Ureter (tissue), 1 donor: ENCODE data around the gene CDH22. TPM values are rescaled to one million over a fixed set of nuclear protein-coding genes. Genes with fewer than 3 reads are reported as not detected.

Experiments used
- DNase-seq: peaks from one replicate; pipeline ENCODE4 v3.0.0-alpha.2; 2020; ENCODE audit warnings: low spot score
- total RNA-seq: library from RNA; stranded (reverse); gene quantifications from one replicate; pipeline ENCODE4 v1.2.4, GENCODE V29; 2023
- donor health status: DM: yes; HTN: yes; CAD: no.

CDH22 gene
- total RNA-seq, 1 donor from 2014 or later: 0.23 TPM

GRCh38 chr20:46242390-46242789 is 65.9 kb downstream of the CDH22 start:
- DNase-seq: no peak

DNA sequence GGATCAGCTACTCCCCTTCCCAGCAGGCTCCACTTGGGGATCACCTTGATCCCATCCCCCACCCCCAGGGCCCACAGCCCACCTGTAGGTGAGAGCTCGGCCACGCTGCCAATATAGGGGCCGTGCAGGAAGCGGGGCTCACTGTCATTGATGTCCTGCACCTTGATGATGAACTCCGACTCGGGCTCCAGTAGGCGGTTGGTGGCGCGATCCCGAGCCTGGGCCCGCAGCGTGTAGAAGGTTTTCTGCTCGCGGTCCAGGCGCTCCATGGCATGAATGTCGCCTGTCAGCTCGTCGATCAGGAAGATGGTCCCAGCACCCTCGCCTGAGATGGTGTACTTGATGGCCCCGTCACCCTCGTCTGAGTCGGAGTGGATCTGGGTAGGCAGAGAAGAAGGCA is 67.4 kb downstream of the CDH22 start:
- no peak for DNase-seq

- no peak for DNase-seq
These were observed 68.2 kb downstream of the CDH22 start for GRCh38 chr20:46240065-46240464.

- DNase-seq: no peak
These were observed 70.6 kb downstream of the CDH22 start for GRCh38 chr20:46237736-46238135.

- DNase-seq: no peak
These were observed 71.1 kb downstream of the CDH22 start for GRCh38 chr20:46237227-46237626.

- DNase-seq: no peak
These were observed 73.2 kb downstream of the CDH22 start for GRCh38 chr20:46235077-46235476.

DNA sequence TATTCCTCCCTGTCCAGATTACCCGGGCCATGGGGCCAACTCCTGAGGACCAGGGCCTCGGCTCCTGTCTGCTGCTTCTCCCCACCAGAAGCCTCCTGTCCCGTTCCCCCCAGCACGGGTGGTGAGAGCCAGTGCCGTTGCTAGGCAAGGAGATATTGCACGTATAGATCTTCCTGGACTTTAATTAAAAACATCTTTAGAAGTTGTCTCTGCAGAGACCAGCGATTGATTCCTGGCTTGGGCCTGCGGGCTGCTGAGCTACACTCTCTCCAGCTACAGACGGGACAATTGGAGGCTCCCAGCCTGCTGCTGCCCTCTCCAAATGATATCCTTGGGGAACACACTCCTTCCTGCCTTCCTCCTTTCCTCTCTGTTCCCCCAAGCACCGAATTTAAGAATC is 74.6 kb downstream of the CDH22 start:
- DNase-seq: no peak

GRCh38 chr20:46232539-46232938 is 75.8 kb downstream of the CDH22 start:
- DNase-seq: no peak

- no peak for DNase-seq
These were observed 77.5 kb downstream of the CDH22 start for GRCh38 chr20:46230801-46231282.

DNA sequence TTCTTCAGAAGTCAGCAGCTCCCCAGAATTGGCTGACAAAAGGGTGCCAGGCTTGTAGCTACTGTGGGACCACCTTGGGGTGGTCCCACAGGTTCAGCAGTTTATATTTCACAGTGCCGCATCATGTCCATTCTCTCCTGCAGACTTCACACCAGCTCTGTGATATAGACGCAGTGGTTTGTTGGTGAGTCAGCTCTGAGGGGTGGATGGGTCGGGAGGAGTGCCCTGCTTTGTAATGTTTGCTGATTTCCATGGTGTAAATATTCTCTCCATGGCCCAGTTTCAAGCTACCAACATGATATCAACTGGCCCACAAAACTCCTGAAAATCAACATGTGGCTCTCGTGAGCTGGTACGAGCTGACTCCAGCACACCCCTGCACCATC is 78.2 kb downstream of the CDH22 start:
- no peak for DNase-seq

GRCh38 chr20:46229478-46230105 is 78.7 kb downstream of the CDH22 start:
- DNase-seq: no peak

DNA sequence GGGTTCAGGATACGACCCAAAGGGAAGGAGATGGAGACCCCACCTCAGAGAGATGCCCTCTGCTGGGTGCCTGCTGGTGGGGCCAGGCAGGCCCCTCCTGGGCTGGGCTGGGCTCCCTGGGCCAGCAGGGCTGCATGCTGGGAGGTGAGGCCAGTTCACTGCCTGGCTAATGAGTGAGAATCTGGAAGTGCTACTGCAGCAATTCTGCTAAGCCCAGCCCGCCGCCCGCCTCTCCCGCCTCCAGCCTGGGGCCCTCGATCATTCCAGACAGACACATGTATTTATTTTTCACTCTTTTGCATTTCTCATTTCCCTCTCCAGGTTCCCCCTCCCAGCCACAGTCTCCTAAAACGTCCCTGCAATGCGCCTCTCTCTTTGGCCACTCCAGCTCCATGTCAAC is 79.6 kb downstream of the CDH22 start:
- DNase-seq: no peak

- DNase-seq: no peak
These were observed 81.0 kb downstream of the CDH22 start for GRCh38 chr20:46227272-46227767.

DNA sequence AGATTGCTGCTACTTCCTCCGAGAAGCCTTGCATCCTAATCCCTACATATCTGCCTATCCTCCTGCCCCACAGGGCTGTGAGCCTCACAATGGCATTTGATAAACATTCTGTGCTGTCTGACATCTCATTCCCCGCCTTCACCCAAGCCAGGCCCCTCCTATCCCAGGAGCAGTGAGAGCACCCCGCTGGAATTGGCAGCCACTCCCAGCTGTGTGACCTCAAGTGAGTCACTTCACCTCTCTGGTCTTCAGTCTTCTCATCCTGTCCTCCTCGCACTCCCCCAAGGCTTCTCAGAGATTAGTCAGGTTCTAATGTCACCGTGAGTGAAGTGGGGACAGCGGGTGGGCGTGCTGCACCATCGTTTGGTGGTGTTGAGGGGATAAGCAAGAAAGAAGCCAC is 81.7 kb downstream of the CDH22 start:
- no peak for DNase-seq

DNA sequence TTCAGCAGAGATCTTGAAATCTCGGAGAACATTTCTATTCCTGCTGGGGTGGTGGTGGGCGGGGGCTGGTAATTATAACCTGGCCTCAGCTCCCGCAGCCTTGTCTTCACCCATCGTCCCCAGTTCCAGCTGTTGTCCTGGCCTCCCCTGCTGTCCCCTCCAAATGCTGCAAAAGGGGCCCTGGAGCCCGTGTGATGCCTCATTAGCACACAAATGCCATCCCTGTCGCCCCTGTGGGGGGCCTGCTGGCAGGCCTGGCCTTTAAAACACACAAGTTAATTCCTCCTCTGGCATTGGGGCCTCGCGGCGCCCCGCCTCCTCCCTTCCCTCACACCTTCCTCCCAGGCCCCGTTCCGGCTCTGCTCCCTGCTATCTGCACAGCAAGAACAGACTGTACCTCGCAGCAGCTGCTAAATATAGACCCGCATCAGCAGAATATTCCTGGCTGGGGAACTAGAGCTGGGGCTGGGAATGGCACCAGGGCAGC is 85.7 kb downstream of the CDH22 start:
- DNase-seq: peak; percentile 56

- DNase-seq: no peak
These were observed 87.0 kb downstream of the CDH22 start for GRCh38 chr20:46221256-46221833.

GRCh38 chr20:46220455-46221207 is 87.7 kb downstream of the CDH22 start:
- no peak for DNase-seq

DNA sequence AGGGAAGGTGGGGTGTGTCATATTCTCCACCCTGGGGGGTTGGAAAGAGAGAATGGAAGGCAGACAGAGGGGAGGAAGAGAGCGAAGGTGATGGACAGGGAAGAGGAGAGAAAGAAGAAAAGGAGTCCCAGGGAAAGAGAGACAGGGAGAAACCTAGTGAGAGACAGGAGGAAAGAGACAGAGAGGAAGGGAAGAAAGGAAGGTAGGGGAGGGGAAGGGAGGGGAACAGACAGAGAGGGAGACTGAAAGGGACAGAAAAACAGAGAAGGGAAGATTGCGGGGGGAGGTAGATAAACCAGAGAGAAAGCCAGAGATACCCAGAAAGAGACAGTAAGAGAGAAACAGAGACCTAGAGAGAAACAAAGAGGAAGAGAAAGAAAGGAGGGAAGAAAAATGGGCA is 88.4 kb downstream of the CDH22 start:
- DNase-seq: no peak

DNA sequence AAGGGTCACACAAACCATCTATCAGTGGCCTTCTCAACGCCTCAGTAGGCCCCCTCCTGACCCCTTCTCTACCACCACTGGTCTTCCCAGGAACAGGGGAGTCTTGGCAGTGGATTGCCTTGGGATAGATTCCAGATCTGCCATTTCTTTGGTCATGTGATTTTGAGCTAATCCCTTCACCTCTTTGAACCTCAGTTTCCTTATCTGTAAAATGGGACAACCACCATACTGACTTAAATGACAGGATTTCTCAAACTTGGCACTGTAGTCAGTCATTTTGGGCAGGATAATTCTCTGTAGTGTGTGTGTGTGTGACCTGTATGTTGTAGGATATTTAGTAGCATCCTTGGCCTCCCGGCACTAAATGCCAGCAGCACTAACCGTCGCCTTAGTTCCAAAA is 89.1 kb downstream of the CDH22 start:
- no peak for DNase-seq

DNA sequence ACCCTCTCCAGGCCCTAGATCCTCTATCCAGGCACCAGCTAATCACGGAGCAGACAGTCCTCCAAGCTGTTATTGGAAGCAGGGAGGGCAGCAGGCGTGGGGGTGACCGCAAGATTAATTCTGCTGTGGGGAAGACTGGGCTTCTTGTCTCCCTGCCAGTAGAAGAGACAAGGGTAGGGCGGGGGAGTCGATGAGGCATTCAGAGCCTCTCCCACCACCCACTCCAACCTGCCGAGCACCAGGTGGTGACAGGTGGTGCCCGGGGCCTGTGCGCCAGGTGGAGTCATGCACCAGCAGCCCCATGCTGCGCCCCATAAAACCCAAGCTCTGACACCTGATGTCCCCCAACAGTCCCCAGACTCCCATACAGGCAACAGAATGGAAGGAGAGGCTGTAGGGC is 89.6 kb downstream of the CDH22 start:
- no peak for DNase-seq

- no peak for DNase-seq
These were observed 90.7 kb downstream of the CDH22 start for GRCh38 chr20:46217583-46217982.

DNA sequence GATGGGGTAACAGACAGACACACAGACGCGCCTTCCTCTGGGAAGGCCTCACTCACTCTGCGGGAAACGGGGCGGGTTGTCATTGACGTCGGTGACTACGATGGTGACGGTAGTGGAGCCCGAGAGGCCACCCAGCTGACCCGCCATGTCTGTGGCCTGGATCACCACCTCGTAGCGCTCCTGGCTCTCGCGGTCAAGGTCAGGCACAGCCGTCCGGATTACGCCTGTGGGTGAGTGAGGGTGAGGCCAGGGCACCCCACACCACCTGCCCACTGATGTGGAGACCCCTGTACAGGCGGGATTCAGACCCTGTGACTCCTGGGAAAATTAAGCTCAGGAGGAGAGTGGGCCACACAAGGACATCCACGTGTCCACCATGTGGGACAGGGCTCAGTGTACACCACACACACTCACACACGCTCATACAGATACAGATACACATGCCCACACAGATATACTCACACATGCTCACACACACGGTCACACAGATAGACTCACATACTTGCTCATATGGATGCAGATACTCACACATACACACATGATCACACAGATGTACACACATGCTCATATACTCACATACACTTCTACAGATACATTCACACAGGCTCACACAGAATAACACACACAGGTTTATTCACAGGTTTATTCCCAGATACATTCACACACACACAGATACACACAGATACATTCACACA is 91.4 kb downstream of the CDH22 start:
- DNase-seq: no peak
